GM21367 (cell line): Measurements from ENCODE around the gene NFATC2IP.
"Not testable (repeated sequence)": the region's sequence is repeated elsewhere in the genome, so short reads cannot be mapped to it uniquely, and the experiment has no call there.

ENCODE experiments used
- ATAC-seq: cut with Tn5 transposase; IDR thresholded peaks from one replicate; pipeline ENCODE4 v1.9.1; 2021; ENCODE audit not compliant: unreplicated experiment

The NFATC2IP gene

GRCh38 chr16:28925386-28926228 lies 25.1 kb upstream of the NFATC2IP start:
- ATAC-seq: peak; percentile 16

DNA sequence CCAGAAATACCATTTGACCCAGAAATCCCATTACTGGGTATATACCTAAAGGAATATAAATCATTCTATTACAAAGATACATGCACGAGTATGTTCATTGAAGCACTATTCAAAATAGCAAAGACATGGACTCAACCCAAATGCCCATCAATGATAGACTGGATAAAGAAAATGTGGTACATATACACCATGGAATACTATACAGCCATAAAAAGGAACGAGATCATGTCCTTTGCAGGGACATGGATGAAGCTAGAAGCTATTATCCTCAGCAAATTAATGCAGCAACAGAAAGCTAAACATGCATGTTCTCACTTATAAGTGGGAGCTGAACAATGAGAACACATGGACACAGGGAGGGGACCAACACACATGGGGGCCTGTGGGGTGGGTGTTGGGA lies 24.5 kb upstream of the NFATC2IP start:
- not testable (repeated sequence) for ATAC-seq

GRCh38 chr16:28927815-28928214 lies 22.9 kb upstream of the NFATC2IP start:
- ATAC-seq: no peak

DNA sequence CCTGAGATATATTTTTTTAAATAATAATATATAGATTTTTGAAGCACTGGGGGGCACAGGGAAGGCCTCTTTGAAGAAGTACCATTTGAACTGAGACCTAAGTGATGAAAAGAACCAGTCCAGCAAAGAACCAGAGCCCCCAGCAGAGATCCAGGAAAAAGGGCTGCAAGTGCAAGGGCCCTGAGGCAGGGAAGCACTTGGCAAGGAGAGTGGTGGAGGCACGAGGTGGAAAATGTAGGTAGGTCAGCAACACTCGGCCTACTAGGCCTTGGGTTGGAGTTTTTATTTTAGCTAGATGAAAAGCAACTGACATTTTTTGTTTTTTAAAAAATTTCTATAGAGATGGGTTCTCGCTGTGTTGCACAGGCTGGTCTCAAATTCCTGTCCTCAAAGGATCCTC lies 20.5 kb upstream of the NFATC2IP start:
- ATAC-seq: no peak

DNA sequence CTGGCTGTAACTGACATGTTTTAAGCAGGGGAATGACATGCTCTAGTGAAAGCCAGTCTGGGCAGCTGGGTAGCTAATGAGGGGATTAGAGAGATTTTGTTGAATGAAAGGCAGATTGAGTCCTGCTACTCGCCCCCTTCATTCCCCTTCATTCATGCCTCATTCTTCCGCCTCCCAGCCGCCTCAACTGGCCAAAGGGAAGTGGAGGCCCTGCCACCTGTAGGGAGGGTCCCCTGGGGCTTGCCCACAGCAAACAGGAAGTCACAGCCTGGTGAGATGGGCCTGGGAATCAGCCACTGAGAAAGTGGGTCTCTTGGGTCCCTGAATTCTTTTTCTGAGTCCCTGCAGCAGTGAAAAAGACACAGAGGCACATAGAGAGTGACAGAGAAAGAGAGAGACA lies 20.1 kb upstream of the NFATC2IP start:
- no peak for ATAC-seq

DNA sequence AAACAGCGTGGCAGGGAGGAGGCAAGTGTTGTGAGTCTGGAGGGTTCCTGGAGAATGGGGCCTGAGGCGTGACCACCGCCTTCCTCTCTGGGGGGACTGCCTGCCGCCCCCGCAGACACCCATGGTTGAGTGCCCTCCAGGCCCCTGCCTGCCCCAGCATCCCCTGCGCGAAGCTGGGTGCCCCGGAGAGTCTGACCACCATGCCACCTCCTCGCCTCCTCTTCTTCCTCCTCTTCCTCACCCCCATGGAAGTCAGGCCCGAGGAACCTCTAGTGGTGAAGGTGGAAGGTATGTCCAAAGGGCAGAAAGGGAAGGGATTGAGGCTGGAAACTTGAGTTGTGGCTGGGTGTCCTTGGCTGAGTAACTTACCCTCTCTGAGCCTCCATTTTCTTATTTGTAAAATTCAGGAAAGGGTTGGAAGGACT lies 18.9 kb upstream of the NFATC2IP start, which contains the start of gene CD19:
CD19 (plus strand) TSS at position 171 of the 425 bp plus-strand sequence; CDS start at position 201, 30 bp downstream.
- no peak for ATAC-seq

GRCh38 chr16:28932339-28933141 lies 18.2 kb upstream of the NFATC2IP start:
- no peak for ATAC-seq

DNA sequence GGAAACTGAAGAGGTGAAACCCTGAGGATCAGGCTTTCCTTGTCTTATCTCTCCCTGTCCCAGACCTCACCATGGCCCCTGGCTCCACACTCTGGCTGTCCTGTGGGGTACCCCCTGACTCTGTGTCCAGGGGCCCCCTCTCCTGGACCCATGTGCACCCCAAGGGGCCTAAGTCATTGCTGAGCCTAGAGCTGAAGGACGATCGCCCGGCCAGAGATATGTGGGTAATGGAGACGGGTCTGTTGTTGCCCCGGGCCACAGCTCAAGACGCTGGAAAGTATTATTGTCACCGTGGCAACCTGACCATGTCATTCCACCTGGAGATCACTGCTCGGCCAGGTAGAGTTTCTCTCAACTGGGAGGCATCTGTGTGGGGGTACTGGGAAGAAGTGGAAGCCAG lies 17.6 kb upstream of the NFATC2IP start:
- no peak for ATAC-seq

DNA sequence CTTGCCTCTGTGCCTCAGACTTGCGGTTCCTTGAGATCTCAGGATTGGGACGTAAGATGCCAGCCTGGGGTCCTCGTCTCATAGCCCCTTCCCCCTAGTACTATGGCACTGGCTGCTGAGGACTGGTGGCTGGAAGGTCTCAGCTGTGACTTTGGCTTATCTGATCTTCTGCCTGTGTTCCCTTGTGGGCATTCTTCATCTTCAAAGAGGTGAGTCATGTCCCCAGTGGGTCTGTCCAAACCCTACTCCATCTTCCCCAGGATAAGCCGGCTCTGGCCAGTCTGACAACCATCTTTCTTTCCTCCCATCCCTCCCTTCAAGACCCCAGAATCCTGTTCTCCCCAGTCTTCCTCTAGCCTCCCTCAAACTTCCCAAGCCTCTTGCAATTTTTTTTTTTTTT lies 15.4 kb upstream of the NFATC2IP start:
- no peak for ATAC-seq

DNA sequence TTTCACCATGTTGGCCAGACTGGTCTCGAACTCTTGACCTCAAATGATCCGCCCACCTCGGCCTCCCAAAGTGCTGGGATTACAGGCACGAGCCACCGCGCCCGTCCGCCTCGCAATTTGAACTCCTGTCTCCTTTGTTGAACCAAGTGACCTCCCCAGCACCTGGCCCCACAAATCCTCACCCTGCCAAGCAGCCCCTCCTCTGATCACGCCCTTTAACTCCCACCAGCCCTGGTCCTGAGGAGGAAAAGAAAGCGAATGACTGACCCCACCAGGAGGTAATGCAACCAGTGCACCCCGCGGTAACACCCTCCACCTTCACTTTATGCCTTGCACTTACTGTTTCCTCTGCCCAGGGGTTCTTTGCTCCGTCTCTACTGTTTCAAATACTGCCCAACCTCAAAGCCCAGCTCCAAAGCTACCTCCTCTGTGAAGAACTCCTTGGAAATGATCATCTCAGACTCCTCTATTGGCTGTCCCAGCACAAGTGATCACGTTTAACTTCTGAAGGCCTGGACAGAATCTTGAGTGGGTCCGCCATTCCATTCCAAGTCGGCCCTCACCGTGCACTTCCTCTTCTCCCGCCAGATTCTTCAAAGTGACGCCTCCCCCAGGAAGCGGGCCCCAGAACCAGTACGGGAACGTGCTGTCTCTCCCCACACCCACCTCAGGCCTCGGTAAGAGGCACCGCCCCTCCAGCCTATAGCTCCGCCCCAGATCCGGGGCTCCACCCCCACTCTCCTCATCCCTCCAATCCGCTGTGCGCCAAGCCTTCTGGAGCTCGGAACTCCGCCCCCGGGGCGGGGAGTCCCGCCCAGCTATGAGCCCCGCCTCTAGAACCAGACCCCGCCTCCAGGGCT lies 14.6 kb upstream of the NFATC2IP start:
- ATAC-seq: peak; percentile 58

GRCh38 chr16:28936784-28937155 lies 14.0 kb upstream of the NFATC2IP start:
- no peak for ATAC-seq

GRCh38 chr16:28937222-28937876 lies 13.4 kb upstream of the NFATC2IP start:
- no peak for ATAC-seq

- ATAC-seq: no peak
These were observed 12.0 kb upstream of the NFATC2IP start for GRCh38 chr16:28938721-28939120.

DNA sequence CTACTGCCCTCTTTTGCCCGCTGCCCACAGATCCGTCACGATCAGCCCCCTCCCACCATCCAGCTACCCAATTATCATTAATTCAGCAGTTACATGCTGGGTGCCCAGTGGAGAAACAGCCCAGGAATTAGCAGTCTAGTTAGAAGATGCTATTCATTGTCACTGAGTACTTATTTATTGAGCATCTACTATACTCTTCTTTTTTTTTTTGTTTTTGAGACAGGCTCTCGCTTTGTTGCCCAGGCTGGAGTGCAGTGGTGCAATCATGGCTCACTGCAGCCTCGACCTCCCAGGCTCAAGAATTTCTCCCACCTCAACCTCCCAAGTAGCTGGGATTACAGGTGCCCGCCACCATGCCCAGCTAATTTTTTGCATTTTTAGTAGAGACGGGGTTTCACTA lies 10.9 kb upstream of the NFATC2IP start:
- ATAC-seq: not testable (repeated sequence)

DNA sequence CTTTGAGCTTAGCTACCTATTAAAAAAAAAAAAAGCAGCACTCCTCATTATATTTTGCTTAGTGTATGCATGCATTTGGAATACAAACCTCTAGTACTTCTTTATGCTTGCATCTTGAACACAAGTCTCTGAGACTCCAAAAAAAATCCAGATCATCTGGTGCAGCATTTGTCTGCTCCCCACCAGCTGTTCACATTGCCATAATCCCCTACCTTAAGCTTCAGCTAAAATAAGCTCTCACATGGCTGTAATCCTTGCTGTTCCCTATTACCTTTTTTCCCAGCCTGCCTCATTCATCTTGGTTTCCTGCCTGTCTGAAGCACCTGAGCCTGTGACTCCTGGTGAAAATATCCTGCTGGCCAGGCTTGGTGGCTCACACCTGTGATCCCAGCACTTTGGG lies 7.5 kb upstream of the NFATC2IP start:
- ATAC-seq: no peak

- no peak for ATAC-seq
These were observed 4.1 kb upstream of the NFATC2IP start for GRCh38 chr16:28946681-28947080.

DNA sequence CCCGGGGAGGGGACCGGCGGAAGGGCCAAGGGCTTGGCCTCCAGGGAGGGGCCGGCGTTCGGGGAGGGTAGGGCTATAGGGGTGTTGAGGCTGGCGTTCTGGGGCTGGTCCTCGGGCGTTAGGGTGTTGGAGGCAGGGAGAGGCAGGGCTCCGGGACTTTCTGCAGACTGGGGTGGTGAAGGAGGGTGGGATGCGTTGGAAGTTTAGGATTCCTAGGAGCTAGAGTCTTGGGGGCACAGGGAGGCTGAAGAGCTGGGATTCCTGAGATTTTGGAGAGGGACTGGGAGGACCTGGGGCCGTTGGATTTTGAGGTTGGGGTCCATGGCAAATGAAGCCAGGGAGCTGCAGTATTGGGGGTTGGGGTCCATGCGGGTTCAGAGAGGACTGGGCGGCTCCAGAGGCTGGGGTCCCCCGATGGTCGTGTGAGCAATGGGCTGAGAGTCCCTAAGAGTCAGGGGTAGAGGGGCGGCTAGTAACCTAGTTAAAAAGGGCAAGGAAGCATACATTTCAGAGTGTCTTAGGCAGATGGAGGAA lies 740 bp downstream of the NFATC2IP start:
- no peak for ATAC-seq

DNA sequence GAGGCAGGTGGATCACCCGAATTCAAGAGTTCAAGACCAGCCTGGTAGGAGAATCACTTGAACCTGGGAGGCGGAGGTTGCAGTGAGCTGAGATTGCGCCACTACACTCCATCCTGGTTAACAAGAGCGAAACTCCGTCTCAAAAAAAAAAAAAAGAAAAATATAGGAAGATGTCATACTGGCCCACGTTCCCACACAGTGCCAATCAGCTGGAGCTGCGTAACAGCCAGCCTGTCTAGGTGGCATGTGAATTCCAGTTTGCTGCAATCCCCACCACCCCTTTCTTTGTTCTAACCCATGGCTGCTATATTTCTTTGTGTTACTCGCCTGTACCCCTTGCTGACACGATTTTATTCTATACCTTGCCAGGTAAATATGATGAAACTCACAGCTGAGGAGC lies 7.5 kb downstream of the NFATC2IP start:
- ATAC-seq: no peak

- no peak for ATAC-seq
These were observed 8.1 kb downstream of the NFATC2IP start for GRCh38 chr16:28958836-28959235.

GRCh38 chr16:28964072-28964471 lies 13.3 kb downstream of the NFATC2IP start:
- no peak for ATAC-seq
